ENCODE results near the gene AXIN1. TPM values are rescaled to one million over a fixed set of nuclear protein-coding genes. Genes with fewer than 3 reads are reported as not detected.

AXIN1 gene
- total and polyA plus RNA-seq, 2 of the 8 experiments (the other 6 are each of a cell fraction or from before 2014, with no cell fraction given) = 12.5 to 41.9 TPM

GRCh38 chr16:284204-285120, 68.1 kb downstream of the AXIN1 start (continued):
- TF ChIP-seq CHD7 (IDR thresholded peaks at IDR 0.05; ENCODE audit: insufficient replicate concordance, low read length) (no peak), ATF2 (IDR thresholded peaks at IDR 0.05; ENCODE audit: low read length) (no peak), HDAC2 (IDR thresholded peaks at IDR 0.05; ENCODE audit: borderline replicate concordance in 1 of 2, low read depth in 2 of 2, low read length in 2 of 2) (no peak), SIX5 (IDR thresholded peaks at IDR 0.05; ENCODE audit: low read depth, low read length) (no peak), TEAD4 (IDR thresholded peaks at IDR 0.05; ENCODE audit: low read depth, low read length) (no peak), RAD21 (IDR thresholded peaks at IDR 0.05 in 1 of 2, conservative IDR thresholded peaks at IDR 0.05 in 1 of 2; ENCODE audit: low read depth in 2 of 2, low read length in 2 of 2) (no peak)
